Chondrocyte (in vitro differentiated cells): Measurements from ENCODE around the gene KCNQ5. TPM values are rescaled to one million over a fixed set of nuclear protein-coding genes. Genes with fewer than 3 reads are reported as not detected.

Source experiments
- DNase-seq: peaks from one replicate; pipeline ENCODE4 v3.0.0; 2021; ENCODE audit warnings: mixed read lengths, low spot score
- H3K27ac Mint-ChIP-seq: one replicate; pipeline ENCODE4 v1.8.0; 2021; ENCODE audit warnings: mild to moderate bottlenecking, moderate library complexity, mixed read lengths; ENCODE audit not compliant: unreplicated experiment
- H3K27me3 Mint-ChIP-seq: 2 replicates; pipeline ENCODE4 v1.8.0; 2021; ENCODE audit warnings: low read depth, mixed read lengths
- H3K36me3 Mint-ChIP-seq: 2 replicates; pipeline ENCODE4 v1.8.0; 2021; ENCODE audit warnings: low read depth, mixed read lengths
- H3K4me1 Mint-ChIP-seq: 2 replicates; pipeline ENCODE4 v1.8.0; 2021; ENCODE audit warnings: low read depth, mild to moderate bottlenecking, mixed read lengths
- H3K4me3 Mint-ChIP-seq: one replicate; pipeline ENCODE4 v1.8.0; 2021; ENCODE audit warnings: mild to moderate bottlenecking, moderate library complexity, mixed read lengths; ENCODE audit not compliant: unreplicated experiment
- H3K9me3 Mint-ChIP-seq: 2 replicates; pipeline ENCODE4 v1.8.0; 2021; ENCODE audit warnings: low read depth, mixed read lengths
- microRNA-seq: library from miRNA; unstranded; fragments of <30 nt; microRNA quantifications from one replicate; pipeline ENCODE4 v1.2.0, GENCODE V29; 2020; ENCODE audit warnings: borderline number of aligned reads
- total RNA-seq: library from RNA; stranded (reverse); gene quantifications from 3 replicates; pipeline ENCODE4 v1.2.1, GENCODE V29; 2021
- TF ChIP-seq, protein P1 (sequence below): fragments of 200-600 bp; sonication (generic); IDR thresholded peaks from 2 replicates; pipeline ENCODE4 v1.5.0; 2021; ENCODE audit warnings: antibody characterized with exemption, mild to moderate bottlenecking, moderate library complexity

KCNQ5 gene
- total RNA-seq, 1 donor from 2014 or later, result 4.1 TPM

DNA sequence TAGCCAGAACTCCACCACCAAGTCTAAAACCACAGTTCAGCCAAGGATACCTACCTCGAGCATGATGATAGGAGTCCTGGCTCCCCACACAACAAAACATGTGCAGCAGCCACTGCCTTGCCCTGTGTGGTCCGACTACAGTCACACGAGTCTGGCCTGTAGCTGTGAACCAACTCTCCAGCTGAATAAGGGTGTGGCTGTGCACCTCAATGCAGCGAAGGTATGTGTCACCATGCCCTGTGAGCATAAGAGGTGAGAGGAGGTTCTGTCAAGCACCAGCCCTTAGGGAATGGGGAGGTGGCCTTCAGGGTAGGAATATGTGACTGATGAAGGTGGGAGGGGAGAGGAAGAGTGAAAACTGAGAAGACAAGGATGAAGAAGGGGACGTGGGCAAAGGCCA is 620.1 kb downstream of the KCNQ5 start:
- H3K36me3 Mint-ChIP-seq, result no peaks in the 10 kb centered on the region
- H3K27me3 Mint-ChIP-seq, result no peaks in the 10 kb centered on the region
- no peaks in the 10 kb centered on the region for H3K4me1 Mint-ChIP-seq
- TF ChIP-seq, protein P1, sequence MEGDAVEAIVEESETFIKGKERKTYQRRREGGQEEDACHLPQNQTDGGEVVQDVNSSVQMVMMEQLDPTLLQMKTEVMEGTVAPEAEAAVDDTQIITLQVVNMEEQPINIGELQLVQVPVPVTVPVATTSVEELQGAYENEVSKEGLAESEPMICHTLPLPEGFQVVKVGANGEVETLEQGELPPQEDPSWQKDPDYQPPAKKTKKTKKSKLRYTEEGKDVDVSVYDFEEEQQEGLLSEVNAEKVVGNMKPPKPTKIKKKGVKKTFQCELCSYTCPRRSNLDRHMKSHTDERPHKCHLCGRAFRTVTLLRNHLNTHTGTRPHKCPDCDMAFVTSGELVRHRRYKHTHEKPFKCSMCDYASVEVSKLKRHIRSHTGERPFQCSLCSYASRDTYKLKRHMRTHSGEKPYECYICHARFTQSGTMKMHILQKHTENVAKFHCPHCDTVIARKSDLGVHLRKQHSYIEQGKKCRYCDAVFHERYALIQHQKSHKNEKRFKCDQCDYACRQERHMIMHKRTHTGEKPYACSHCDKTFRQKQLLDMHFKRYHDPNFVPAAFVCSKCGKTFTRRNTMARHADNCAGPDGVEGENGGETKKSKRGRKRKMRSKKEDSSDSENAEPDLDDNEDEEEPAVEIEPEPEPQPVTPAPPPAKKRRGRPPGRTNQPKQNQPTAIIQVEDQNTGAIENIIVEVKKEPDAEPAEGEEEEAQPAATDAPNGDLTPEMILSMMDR, result no peak
- no peak overlapping the region for H3K4me3 Mint-ChIP-seq
- DNase-seq, result no peak
- no peak overlapping the region for H3K27ac Mint-ChIP-seq
- no peaks in the 10 kb centered on the region for H3K9me3 Mint-ChIP-seq

Small RNA genes within 50 kb of the gene (microRNA-seq; reads per million reads assigned to microRNA genes)
- not detected for gene MIR4282
